Measurements from ENCODE around the gene PRMT5.

The PRMT5 gene

GRCh38 chr14:22893706-22894105, 35.5 kb downstream of the PRMT5 start:
- H3K4me3 ChIP-seq (ENCODE audit: low read depth, low read length) = no peak overlapping the region
- no peak for TF ChIP-seq CTCF (IDR thresholded peaks at IDR 0.05; ENCODE audit: low read depth, low read length, missing control alignments)
- no peak for DNase-seq (ENCODE audit: low read depth)
- in situ Hi-C loops (cut with HindIII; ENCODE audit: low sequenced_read_pairs) = no loop called here

GRCh38 chr14:22892488-22892887, 36.7 kb downstream of the PRMT5 start:
- no peak for DNase-seq (ENCODE audit: low read depth)
- no peak overlapping the region for H3K4me3 ChIP-seq (ENCODE audit: low read depth, low read length)
- TF ChIP-seq CTCF (IDR thresholded peaks at IDR 0.05; ENCODE audit: low read depth, low read length, missing control alignments) = no peak
- in situ Hi-C loops (cut with HindIII; ENCODE audit: low sequenced_read_pairs) = no loop called here

GRCh38 chr14:22890416-22890815, 38.8 kb downstream of the PRMT5 start:
- no peak overlapping the region for H3K4me3 ChIP-seq (ENCODE audit: low read depth, low read length)
- in situ Hi-C loops (cut with HindIII; ENCODE audit: low sequenced_read_pairs) = no loop called here
- TF ChIP-seq CTCF (IDR thresholded peaks at IDR 0.05; ENCODE audit: low read depth, low read length, missing control alignments) = no peak
- DNase-seq (ENCODE audit: low read depth) = no peak

GRCh38 chr14:22888662-22889061, 40.5 kb downstream of the PRMT5 start:
- no peak for DNase-seq (ENCODE audit: low read depth)
- in situ Hi-C loops (cut with HindIII; ENCODE audit: low sequenced_read_pairs) = no loop called here
- H3K4me3 ChIP-seq (ENCODE audit: low read depth, low read length) = no peak overlapping the region
- TF ChIP-seq CTCF (IDR thresholded peaks at IDR 0.05; ENCODE audit: low read depth, low read length, missing control alignments) = no peak

- peak overlapping the region; percentile 51 for H3K4me3 ChIP-seq (ENCODE audit: low read depth, low read length)
- TF ChIP-seq CTCF (IDR thresholded peaks at IDR 0.05; ENCODE audit: low read depth, low read length, missing control alignments) = no peak
- in situ Hi-C loops (cut with HindIII; ENCODE audit: low sequenced_read_pairs) = no loop called here
- DNase-seq (ENCODE audit: low read depth) = no peak
These were observed 41.2 kb downstream of the PRMT5 start for GRCh38 chr14:22887990-22888378.

GRCh38 chr14:22887260-22887989, 41.8 kb downstream of the PRMT5 start:
- DNase-seq (ENCODE audit: low read depth) = peak; percentile 52
- TF ChIP-seq CTCF (IDR thresholded peaks at IDR 0.05; ENCODE audit: low read depth, low read length, missing control alignments) = no peak
- in situ Hi-C loops (cut with HindIII; ENCODE audit: low sequenced_read_pairs) = no loop called here
- peak overlapping the region; percentile 51 for H3K4me3 ChIP-seq (ENCODE audit: low read depth, low read length)

Data from astrocyte of the cerebellum (primary cell).